ENCODE measurements around the gene MLLT3. TPM values are rescaled to one million over a fixed set of nuclear protein-coding genes. Genes with fewer than 3 reads are reported as not detected.

MLLT3 gene
- total and polyA plus RNA-seq, 2 of the 8 experiments (the other 6 are each of a cell fraction or from before 2014, with no cell fraction given): 5.9 to 9.6 TPM

DNA sequence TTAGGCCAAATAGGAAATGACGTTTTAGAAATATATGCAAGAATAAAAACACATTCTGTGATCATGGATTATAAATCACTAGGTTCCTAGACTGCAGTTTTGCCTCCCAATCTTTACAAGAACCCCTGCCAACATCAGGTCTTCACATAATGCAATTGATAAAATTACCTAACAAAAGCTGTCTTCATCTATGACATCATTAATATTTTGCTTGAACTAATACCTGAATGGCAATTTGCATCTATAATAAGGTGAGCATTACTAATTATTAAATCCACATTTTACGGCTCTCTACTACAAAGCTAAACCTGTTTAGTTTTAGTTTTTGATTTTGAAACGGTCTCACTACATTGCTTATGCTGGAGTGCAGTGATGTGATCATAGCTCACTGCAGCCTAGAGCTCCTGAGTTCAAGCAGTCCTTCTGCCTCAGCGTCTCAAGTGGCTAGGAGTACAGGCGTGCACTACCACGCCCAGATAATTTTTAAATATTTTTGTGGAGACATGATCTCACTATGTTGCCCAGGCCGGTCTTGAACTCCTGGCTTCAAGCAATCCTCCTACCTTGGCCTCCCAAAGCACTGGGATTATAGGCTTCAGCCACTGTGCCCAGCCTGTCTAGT, 218.0 kb downstream of the MLLT3 start (continued):
- no peak for TF ChIP-seq HDAC2 (IDR thresholded peaks at IDR 0.05; ENCODE audit: borderline replicate concordance in 1 of 2, low read depth in 2 of 2, low read length in 2 of 2)
- no peak for TF ChIP-seq KDM5A (IDR thresholded peaks at IDR 0.05; ENCODE audit: low read length)
- TF ChIP-seq EZH2 (IDR thresholded peaks at IDR 0.05; ENCODE audit: low read depth, low read length, severe bottlenecking): no peak

All from H1 (cell line).